Thyroid gland (tissue), 4 donors: ENCODE measurements around the gene KLK3.

Experiments
- CTCF ChIP-seq, 6 experiments: fragments of 200-600 bp in 3 of 6; fragments of 450-650 bp in 3 of 6; sonication (generic) in 3 of 6; IDR thresholded peaks; one replicate each; pipeline ENCODE4 v1.5.1; 2016 to 2019; ENCODE audit warnings: antibody characterized with exemption in 6 of 6, mild to moderate bottlenecking in 2 of 6, inconsistent platforms in 1 of 6, moderate library complexity in 1 of 6
- POLR2A ChIP-seq, 2 donors: fragments of 450-650 bp; IDR thresholded peaks; one replicate each; pipeline ENCODE4 v1.6.1; 2017; ENCODE audit warnings: antibody characterized with exemption in 2 of 2, mild to moderate bottlenecking in 2 of 2, moderate library complexity in 1 of 2

GRCh38 chr19:50832666-50833065, 22.0 kb upstream of the KLK3 start:
- TF ChIP-seq CTCF (IDR thresholded peaks at IDR 0.05): no peak
- no peak for TF ChIP-seq POLR2A (IDR thresholded peaks at IDR 0.05)
